HCT116 (cell line): ENCODE data around the gene NAA60. TPM values are rescaled to one million over a fixed set of nuclear protein-coding genes. Genes with fewer than 3 reads are reported as not detected.

Experiments used
- ATAC-seq: fragments of 200-7000 bp; cut with Tn5 transposase; 2 replicates; pipeline ENCODE4 v1.9.1; 2020; ENCODE audit warnings: mild to moderate bottlenecking, moderate library complexity
- BruUV-seq: library from RNA; stranded (reverse); fragments of 400-500 nt; replicated peaks from 2 replicates; lab custom pipeline; 2021; lab: Mats Ljungman, UMichigan
- CTCF ChIA-PET: fragments of 300-600 bp; sonication (Branson Sonifier 250); formaldehyde crosslinking; loops from one replicate; lab custom pipeline; 2021; ENCODE audit warnings: antibody characterized with exemption; lab: Charles Lee
- POLR2A ChIA-PET: fragments of 300-600, 350-600 bp; sonication (Branson Sonifier 250); formaldehyde crosslinking; loops from one replicate; lab custom pipeline; 2021; ENCODE audit warnings: antibody characterized with exemption; lab: Charles Lee
- RAD21 ChIA-PET, 2 experiments: fragments of 300-600 bp; sonication (Branson Sonifier 250); formaldehyde crosslinking; loops; one replicate each; lab custom pipeline; 2023; ENCODE audit warnings: low total read pairs in 2 of 2; ENCODE audit not compliant: uncharacterized antibody in 2 of 2, unreplicated experiment in 2 of 2, low non-redundant PET in 1 of 2; lab: Charles Lee
- DNase-seq: peaks from one replicate; pipeline ENCODE4 v3.0.0-alpha.2; 2010; ENCODE audit warnings: low read depth, low spot score
- H2AFZ ChIP-seq: fragments of 200-600 bp; shearing (Covaris generic), sonication (generic); 2 replicates; pipeline ENCODE4 v1.6.1; 2017; ENCODE audit warnings: low read depth, mixed run types, mixed read lengths, antibody characterized with exemption, low read length; ENCODE audit not compliant: poor library complexity, severe bottlenecking
- H3K27ac ChIP-seq: 2 replicates; pipeline ENCODE4 v1.5.1; 2012; ENCODE audit warnings: low read depth, low read length
- H3K27me3 ChIP-seq: fragments of 200-600 bp; sonication (generic); 2 replicates; pipeline ENCODE4 v1.6.1; 2016; ENCODE audit warnings: mixed run types, low read length, mixed read lengths; ENCODE audit not compliant: insufficient read depth
- H3K36me3 ChIP-seq, 2 experiments: fragments of 200-500 bp in 1 of 2; fragments of 200-600 bp in 1 of 2; sonication (Bioruptor generic) in 1 of 2; sonication (generic) in 1 of 2; 2 replicates each; pipeline versions ENCODE4 v1.5.1 to v1.6.1; 2014 to 2016; ENCODE audit warnings: low read length in 2 of 2, inconsistent platforms in 1 of 2, mixed read lengths in 1 of 2, mixed run types in 1 of 2; ENCODE audit not compliant: insufficient read depth in 2 of 2, control insufficient read depth in 1 of 2
- H3K4me1 ChIP-seq, 2 experiments: fragments of 200-600 bp in 1 of 2; sonication (generic) in 1 of 2; 2 replicates each; pipeline versions ENCODE4 v1.5.1 to v1.6.1; 2012 to 2017; ENCODE audit warnings: low read length in 2 of 2, inconsistent platforms in 1 of 2, mild to moderate bottlenecking in 1 of 2, mixed read lengths in 1 of 2, mixed run types in 1 of 2, moderate library complexity in 1 of 2; ENCODE audit not compliant: insufficient read depth in 2 of 2, control insufficient read depth in 1 of 2
- H3K4me2 ChIP-seq: fragments of 200-600 bp; sonication (generic); 2 replicates; pipeline ENCODE4 v1.6.1; 2017; ENCODE audit warnings: mixed run types, low read length, mixed read lengths
- H3K4me3 ChIP-seq, 2 experiments: fragments of 200-600 bp in 1 of 2; sonication (generic) in 1 of 2; replicated peaks in 1 of 2; 2 replicates each; pipeline ENCODE4 v1.5.1; 2011 to 2016; ENCODE audit warnings: low read length in 2 of 2, control low read depth in 1 of 2, low read depth in 1 of 2, mild to moderate bottlenecking in 1 of 2, mixed read lengths in 1 of 2, mixed run types in 1 of 2
- H3K79me2 ChIP-seq: fragments of 200-600 bp; sonication (generic); 2 replicates; pipeline ENCODE4 v1.6.1; 2017; ENCODE audit warnings: mild to moderate bottlenecking, mixed run types, low read length, moderate library complexity, mixed read lengths; ENCODE audit not compliant: insufficient read depth
- H3K9ac ChIP-seq: fragments of 200-600 bp; sonication (generic); 2 replicates; pipeline ENCODE4 v1.6.1; 2016; ENCODE audit warnings: low read length, mixed read lengths
- H3K9me2 ChIP-seq: fragments of 200-600 bp; sonication (generic), shearing (Covaris generic); 2 replicates; pipeline ENCODE4 v1.6.1; 2017; ENCODE audit warnings: mixed run types, mild to moderate bottlenecking, moderate library complexity; ENCODE audit not compliant: insufficient read depth
- H3K9me3 ChIP-seq, 2 experiments: fragments of 200-500 bp in 1 of 2; fragments of 200-600 bp in 1 of 2; sonication (Bioruptor generic) in 1 of 2; sonication (generic) in 1 of 2; 2 replicates each; pipeline ENCODE4 v1.6.1; 2014 to 2017; ENCODE audit warnings: low read length in 2 of 2, mixed read lengths in 2 of 2, inconsistent platforms in 1 of 2, low read depth in 1 of 2, mild to moderate bottlenecking in 1 of 2, mixed run types in 1 of 2, moderate library complexity in 1 of 2; ENCODE audit not compliant: control insufficient read depth in 1 of 2, insufficient read depth in 1 of 2
- H4K20me1 ChIP-seq: fragments of 200-600 bp; sonication (generic), shearing (Covaris generic); 2 replicates; pipeline ENCODE4 v1.6.1; 2017; ENCODE audit warnings: mixed run types, mild to moderate bottlenecking, moderate library complexity; ENCODE audit not compliant: insufficient read depth
- CBX3 ChIP-seq: IDR thresholded peaks from 2 replicates; pipeline ENCODE4 v1.6.1; 2012; ENCODE audit warnings: low read depth
- EGR1 ChIP-seq: IDR thresholded peaks from 2 replicates; pipeline ENCODE4 v1.6.1; 2012; ENCODE audit warnings: low read depth
- EZH2 ChIP-seq: fragments of 200-600 bp; sonication (generic); IDR thresholded peaks from 2 replicates; pipeline ENCODE4 v1.6.1; 2017; ENCODE audit warnings: antibody characterized with exemption, mixed run types
- FOSL1 ChIP-seq: IDR thresholded peaks from 2 replicates; pipeline ENCODE4 v1.6.1; 2012; ENCODE audit warnings: low read depth
- JUND ChIP-seq: IDR thresholded peaks from 2 replicates; pipeline ENCODE4 v1.6.1; 2012
- POLR2A ChIP-seq: IDR thresholded peaks from 2 replicates; pipeline ENCODE4 v1.7.0; 2011; ENCODE audit warnings: borderline replicate concordance; ENCODE audit not compliant: insufficient read depth, insufficient read length; ENCODE audit errors: extremely low read depth
- POLR2AphosphoS5 ChIP-seq: IDR thresholded peaks from 2 replicates; pipeline ENCODE4 v1.6.1; 2011; ENCODE audit warnings: mild to moderate bottlenecking, low read depth, low read length, moderate library complexity
- ZFX ChIP-seq: fragments of 450-650 bp; IDR thresholded peaks from 2 replicates; pipeline ENCODE4 v1.6.1; 2017
- intact Hi-C: fragments of 100-400 bp; cut with micrococcal nuclease; formaldehyde crosslinking; loops from 2 replicates; pipeline ENCODE4 v1.10.0; 2022
- microRNA-seq: library from miRNA; unstranded; fragments of <30 nt; microRNA quantifications from one replicate; pipeline ENCODE4, GENCODE V29; 2016; ENCODE audit warnings: borderline number of aligned reads
- total RNA-seq: library from RNA; stranded (reverse); gene quantifications from one replicate; pipeline ENCODE4 v1.2.1, GENCODE V29; 2021; ENCODE audit not compliant: unreplicated experiment
- TF ChIP-seq, protein P1 (sequence below), 3 experiments: fragments of 200-600 bp in 1 of 3; sonication (generic) in 1 of 3; IDR thresholded peaks in 2 of 3; conservative IDR thresholded peaks in 1 of 3; 2 replicates each; pipeline ENCODE4 v1.5.1; 2012 to 2017; ENCODE audit warnings: low read depth in 2 of 3, low read length in 2 of 3, antibody characterized with exemption in 1 of 3, borderline replicate concordance in 1 of 3, control low read depth in 1 of 3, mild to moderate bottlenecking in 1 of 3, mixed read lengths in 1 of 3, mixed run types in 1 of 3, moderate library complexity in 1 of 3; ENCODE audit not compliant: insufficient read depth in 1 of 3
- TF ChIP-seq, protein P2 (sequence below): IDR thresholded peaks from 2 replicates; pipeline ENCODE4 v1.6.1; 2012

NAA60 gene
- total RNA-seq, 1 experiment from 2014 or later, result 32.2 TPM

GRCh38 chr16:3534126-3534525 lies 90.6 kb downstream of the NAA60 start (continued):
- TF ChIP-seq, protein P1, sequence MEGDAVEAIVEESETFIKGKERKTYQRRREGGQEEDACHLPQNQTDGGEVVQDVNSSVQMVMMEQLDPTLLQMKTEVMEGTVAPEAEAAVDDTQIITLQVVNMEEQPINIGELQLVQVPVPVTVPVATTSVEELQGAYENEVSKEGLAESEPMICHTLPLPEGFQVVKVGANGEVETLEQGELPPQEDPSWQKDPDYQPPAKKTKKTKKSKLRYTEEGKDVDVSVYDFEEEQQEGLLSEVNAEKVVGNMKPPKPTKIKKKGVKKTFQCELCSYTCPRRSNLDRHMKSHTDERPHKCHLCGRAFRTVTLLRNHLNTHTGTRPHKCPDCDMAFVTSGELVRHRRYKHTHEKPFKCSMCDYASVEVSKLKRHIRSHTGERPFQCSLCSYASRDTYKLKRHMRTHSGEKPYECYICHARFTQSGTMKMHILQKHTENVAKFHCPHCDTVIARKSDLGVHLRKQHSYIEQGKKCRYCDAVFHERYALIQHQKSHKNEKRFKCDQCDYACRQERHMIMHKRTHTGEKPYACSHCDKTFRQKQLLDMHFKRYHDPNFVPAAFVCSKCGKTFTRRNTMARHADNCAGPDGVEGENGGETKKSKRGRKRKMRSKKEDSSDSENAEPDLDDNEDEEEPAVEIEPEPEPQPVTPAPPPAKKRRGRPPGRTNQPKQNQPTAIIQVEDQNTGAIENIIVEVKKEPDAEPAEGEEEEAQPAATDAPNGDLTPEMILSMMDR (IDR thresholded peaks at IDR 0.05 in 2 of 3, conservative IDR thresholded peaks at IDR 0.05 in 1 of 3; ENCODE audit: borderline replicate concordance in 1 of 3, insufficient read depth in 1 of 3, low read depth in 2 of 3, low read length in 2 of 3), result no peak
- TF ChIP-seq, protein P2, sequence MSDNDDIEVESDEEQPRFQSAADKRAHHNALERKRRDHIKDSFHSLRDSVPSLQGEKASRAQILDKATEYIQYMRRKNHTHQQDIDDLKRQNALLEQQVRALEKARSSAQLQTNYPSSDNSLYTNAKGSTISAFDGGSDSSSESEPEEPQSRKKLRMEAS, result no peak
- TF ChIP-seq POLR2A, result no peak
- TF ChIP-seq EZH2, result no peak
- no peak for TF ChIP-seq ZFX
- no peak for TF ChIP-seq JUND
- TF ChIP-seq CBX3, result no peak
- no peak for TF ChIP-seq EGR1
- no peak for TF ChIP-seq FOSL1
- no peak for TF ChIP-seq POLR2AphosphoS5

DNA sequence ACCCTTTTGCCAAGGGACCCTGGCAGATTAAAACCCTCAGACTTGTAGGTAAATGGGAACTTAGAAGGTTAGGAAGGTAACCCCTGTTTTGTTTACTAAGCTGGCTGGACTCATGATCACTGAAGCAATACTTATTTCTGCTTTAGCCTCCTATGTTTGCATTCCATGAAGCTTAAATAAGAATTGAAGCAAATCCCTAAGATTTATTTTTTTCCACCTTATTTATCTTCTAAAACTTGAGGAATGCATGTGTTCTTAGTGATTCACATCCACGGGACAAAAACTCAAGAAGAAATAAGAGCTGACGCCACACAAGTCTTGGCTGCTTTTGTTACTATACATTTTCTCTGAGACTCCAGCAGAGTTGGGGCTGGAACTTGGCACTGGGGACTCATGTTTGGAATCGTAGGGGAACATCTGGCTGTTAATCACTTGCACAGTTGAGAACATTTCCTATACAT lies 92.8 kb downstream of the NAA60 start:
- no peaks in the 10 kb centered on the region for H3K9me2 ChIP-seq
- H2AFZ ChIP-seq, result no peak overlapping the region
- no peak overlapping the region for H3K9ac ChIP-seq
- ATAC-seq, result no peak
- H3K4me2 ChIP-seq, result no peak overlapping the region
- no peak overlapping the region for H3K27ac ChIP-seq
- peaks cover 13 to 28% of the 10 kb centered on the region in 2 experiments; a peak in 3 of 4 replicates for H3K36me3 ChIP-seq
- no peak for DNase-seq
- ChIA-PET RAD21 (no interaction called here), POLR2A (no interaction called here), CTCF (no interaction called here)
- no peaks in the 10 kb centered on the region for H4K20me1 ChIP-seq
- H3K27me3 ChIP-seq, result no peaks in the 10 kb centered on the region
- no peaks in the 10 kb centered on the region for H3K9me3 ChIP-seq
- no peaks in the 10 kb centered on the region for H3K4me1 ChIP-seq
- no peak overlapping the region for H3K4me3 ChIP-seq
- no TSS peak for BruUV-seq
- no peaks in the 10 kb centered on the region for H3K79me2 ChIP-seq
- TF ChIP-seq POLR2A, result no peak
- intact Hi-C loops, result no loop called here

Small RNA genes lying within 50 kb of the gene (microRNA-seq; reads per million reads assigned to microRNA genes)
- not detected for gene MIR6126

Other genes with a start within 250 kb of the NAA60 start
- 8.8 TPM for gene ZNF200, start 208.5 kb upstream of the NAA60 start, total RNA-seq
- gene MEFV, start 187.0 kb upstream of the NAA60 start, total RNA-seq, result 0.15 TPM
- 31.4 TPM for gene ZNF263, start 160.2 kb upstream of the NAA60 start, total RNA-seq
- 0.49 TPM for gene TIGD7, start 138.2 kb upstream of the NAA60 start, total RNA-seq
- gene ZNF75A, start 138.2 kb upstream of the NAA60 start, total RNA-seq, result 10.3 TPM
- not detected for gene OR2C1, start 87.8 kb upstream of the NAA60 start, total RNA-seq
- gene ZSCAN32, start 42.7 kb upstream of the NAA60 start, total RNA-seq, result 20.0 TPM
- 8.2 TPM for gene ZNF174, start 42.5 kb upstream of the NAA60 start, total RNA-seq
- 3.2 TPM for gene ZNF597, start 176 bp upstream of the NAA60 start, total RNA-seq
- gene C16orf90, start 51.8 kb downstream of the NAA60 start, total RNA-seq, result not detected
- gene CLUAP1, start 57.3 kb downstream of the NAA60 start, total RNA-seq, result 27.4 TPM
- gene NLRC3, start 133.7 kb downstream of the NAA60 start, total RNA-seq, result 0.15 TPM
- 7.0 TPM for gene SLX4, start 167.9 kb downstream of the NAA60 start, total RNA-seq
- 11.0 TPM for gene DNASE1, start 211.0 kb downstream of the NAA60 start, total RNA-seq